Osteocyte (in vitro differentiated cells): ENCODE data around the gene RET. TPM values are rescaled to one million over a fixed set of nuclear protein-coding genes. Genes with fewer than 3 reads are reported as not detected.

Source experiments
- DNase-seq: peaks from one replicate; pipeline ENCODE4 v3.0.0; 2021; ENCODE audit warnings: mixed read lengths; ENCODE audit not compliant: unreplicated experiment; ENCODE audit errors: extremely low spot score
- H3K27ac Mint-ChIP-seq: one replicate; pipeline ENCODE4 v1.8.0; 2021; ENCODE audit warnings: mild to moderate bottlenecking, mixed read lengths; ENCODE audit not compliant: unreplicated experiment
- H3K27me3 Mint-ChIP-seq: one replicate; pipeline ENCODE4 v1.8.0; 2021; ENCODE audit warnings: mixed read lengths; ENCODE audit not compliant: unreplicated experiment
- H3K36me3 Mint-ChIP-seq: one replicate; pipeline ENCODE4 v1.8.0; 2021; ENCODE audit warnings: mixed read lengths; ENCODE audit not compliant: unreplicated experiment
- H3K4me1 Mint-ChIP-seq: one replicate; pipeline ENCODE4 v1.8.0; 2021; ENCODE audit warnings: mixed read lengths; ENCODE audit not compliant: unreplicated experiment
- H3K4me3 Mint-ChIP-seq: one replicate; pipeline ENCODE4 v1.8.0; 2021; ENCODE audit warnings: mild to moderate bottlenecking, moderate library complexity, mixed read lengths; ENCODE audit not compliant: unreplicated experiment
- H3K9me3 Mint-ChIP-seq: one replicate; pipeline ENCODE4 v1.8.0; 2021; ENCODE audit warnings: mixed read lengths; ENCODE audit not compliant: unreplicated experiment
- total RNA-seq: library from RNA; stranded (reverse); gene quantifications from 2 replicates; pipeline ENCODE4 v1.2.1, GENCODE V29; 2021
- TF ChIP-seq, protein P1 (sequence below): fragments of 200-600 bp; sonication (generic); IDR thresholded peaks from 2 replicates; pipeline ENCODE4 v1.5.0; 2021; ENCODE audit warnings: antibody characterized with exemption, mild to moderate bottlenecking, moderate library complexity

The RET gene
- total RNA-seq, 1 donor from 2014 or later: 0.43 TPM

- Mint-ChIP-seq H3K27me3 (no peaks in the 10 kb centered on the region), H3K27ac (no peak overlapping the region), H3K36me3 (peaks cover 40% of the 10 kb centered on the region), H3K4me1 (no peaks in the 10 kb centered on the region), H3K9me3 (no peaks in the 10 kb centered on the region), H3K4me3 (no peak overlapping the region)
- no peak for DNase-seq
- TF ChIP-seq, protein P1, sequence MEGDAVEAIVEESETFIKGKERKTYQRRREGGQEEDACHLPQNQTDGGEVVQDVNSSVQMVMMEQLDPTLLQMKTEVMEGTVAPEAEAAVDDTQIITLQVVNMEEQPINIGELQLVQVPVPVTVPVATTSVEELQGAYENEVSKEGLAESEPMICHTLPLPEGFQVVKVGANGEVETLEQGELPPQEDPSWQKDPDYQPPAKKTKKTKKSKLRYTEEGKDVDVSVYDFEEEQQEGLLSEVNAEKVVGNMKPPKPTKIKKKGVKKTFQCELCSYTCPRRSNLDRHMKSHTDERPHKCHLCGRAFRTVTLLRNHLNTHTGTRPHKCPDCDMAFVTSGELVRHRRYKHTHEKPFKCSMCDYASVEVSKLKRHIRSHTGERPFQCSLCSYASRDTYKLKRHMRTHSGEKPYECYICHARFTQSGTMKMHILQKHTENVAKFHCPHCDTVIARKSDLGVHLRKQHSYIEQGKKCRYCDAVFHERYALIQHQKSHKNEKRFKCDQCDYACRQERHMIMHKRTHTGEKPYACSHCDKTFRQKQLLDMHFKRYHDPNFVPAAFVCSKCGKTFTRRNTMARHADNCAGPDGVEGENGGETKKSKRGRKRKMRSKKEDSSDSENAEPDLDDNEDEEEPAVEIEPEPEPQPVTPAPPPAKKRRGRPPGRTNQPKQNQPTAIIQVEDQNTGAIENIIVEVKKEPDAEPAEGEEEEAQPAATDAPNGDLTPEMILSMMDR: no peak
These were observed 90.6 kb downstream of the RET start for GRCh38 chr10:43167498-43167889.

- Mint-ChIP-seq H3K36me3 (peaks cover 32% of the 10 kb centered on the region), H3K4me3 (no peak overlapping the region), H3K9me3 (no peaks in the 10 kb centered on the region), H3K27ac (no peak overlapping the region), H3K4me1 (no peaks in the 10 kb centered on the region), H3K27me3 (no peaks in the 10 kb centered on the region)
- TF ChIP-seq, protein P1: no peak
- no peak for DNase-seq
These were observed 93.6 kb downstream of the RET start for GRCh38 chr10:43170491-43170890.

DNA sequence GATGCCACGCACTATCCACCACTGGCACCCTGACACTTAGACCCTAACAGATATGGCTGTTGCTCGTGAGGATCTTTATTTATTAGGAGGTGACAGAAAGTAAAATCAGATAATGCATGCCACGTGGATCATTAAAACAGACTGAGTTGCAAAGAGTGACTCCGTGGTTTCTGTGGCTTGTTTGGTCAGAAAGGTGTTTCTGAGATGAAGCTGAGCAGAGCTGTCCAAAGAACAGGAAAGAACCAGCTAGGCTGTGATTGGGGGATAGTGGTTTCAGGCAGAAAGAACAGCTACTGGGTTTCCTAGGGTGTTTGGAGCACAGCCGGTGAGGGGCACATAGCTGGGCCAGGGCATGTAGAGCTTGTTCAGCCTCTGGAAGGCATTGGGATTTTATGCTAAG is 95.8 kb downstream of the RET start:
- DNase-seq: no peak
- no peak overlapping the region for H3K27ac Mint-ChIP-seq

GRCh38 chr10:43173120-43173519 is 96.3 kb downstream of the RET start:
- Mint-ChIP-seq H3K9me3 (no peaks in the 10 kb centered on the region), H3K4me1 (no peaks in the 10 kb centered on the region), H3K27ac (no peak overlapping the region), H3K36me3 (peaks cover 48% of the 10 kb centered on the region), H3K4me3 (no peak overlapping the region), H3K27me3 (no peaks in the 10 kb centered on the region)
- TF ChIP-seq, protein P1: no peak
- no peak for DNase-seq

More for the DNA sequence above, 95.8 kb downstream of the RET start:
- Mint-ChIP-seq H3K9me3 (no peaks in the 10 kb centered on the region), H3K27me3 (no peaks in the 10 kb centered on the region), H3K4me1 (no peaks in the 10 kb centered on the region), H3K4me3 (no peak overlapping the region), H3K36me3 (peaks cover 43% of the 10 kb centered on the region)
- TF ChIP-seq, protein P1: no peak

DNA sequence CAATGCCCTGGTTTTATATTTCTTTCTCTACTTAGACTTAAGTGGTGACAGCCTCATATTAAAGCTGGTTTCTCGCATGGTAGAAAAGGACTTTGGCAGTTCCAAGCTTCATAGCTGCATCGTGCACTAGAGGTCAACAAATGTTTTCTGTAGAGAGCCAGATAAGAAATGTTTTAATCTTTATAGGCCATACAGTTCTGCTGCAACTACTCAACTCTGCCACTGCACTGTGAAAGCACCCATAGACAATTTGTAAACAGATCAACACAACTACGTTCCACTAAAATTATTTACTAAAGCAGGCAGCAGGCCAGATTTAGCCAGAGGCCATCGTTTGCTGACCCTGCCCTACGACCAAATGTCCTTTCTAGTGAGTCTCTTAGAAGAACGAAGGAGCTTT is 98.1 kb downstream of the RET start:
- TF ChIP-seq, protein P1: no peak
- H3K9me3 Mint-ChIP-seq: peaks cover 11% of the 10 kb centered on the region
- no peaks in the 10 kb centered on the region for H3K27me3 Mint-ChIP-seq
- H3K36me3 Mint-ChIP-seq: peaks cover 49% of the 10 kb centered on the region
- no peak overlapping the region for H3K4me3 Mint-ChIP-seq
- no peak for DNase-seq
- H3K27ac Mint-ChIP-seq: no peak overlapping the region
- no peaks in the 10 kb centered on the region for H3K4me1 Mint-ChIP-seq
